H9 (cell line): Measurements from ENCODE around the gene TCOF1. TPM values are rescaled to one million over a fixed set of nuclear protein-coding genes. Genes with fewer than 3 reads are reported as not detected.

Experiments used
- DNase-seq: peaks from one replicate; pipeline ENCODE4 v3.0.0-alpha.2; 2017
- H2AFZ ChIP-seq: one replicate; pipeline ENCODE4 v1.6.1; 2013; ENCODE audit warnings: mild to moderate bottlenecking, low read length, control low read depth, moderate library complexity
- H2AK5ac ChIP-seq: 2 replicates; pipeline ENCODE4 v1.6.1; 2013; ENCODE audit warnings: low read length, control low read depth, mixed read lengths; ENCODE audit not compliant: insufficient read length
- H2BK120ac ChIP-seq: one replicate; pipeline ENCODE4 v1.6.1; 2013; ENCODE audit warnings: low read depth, mild to moderate bottlenecking, low read length, control low read depth, inconsistent platforms; ENCODE audit not compliant: poor library complexity, severe bottlenecking
- H2BK12ac ChIP-seq: 2 replicates; pipeline ENCODE4 v1.6.1; 2013; ENCODE audit warnings: low read length, control low read depth, mixed read lengths, low read depth; ENCODE audit not compliant: insufficient read length
- H2BK15ac ChIP-seq: 2 replicates; pipeline ENCODE4 v1.6.1; 2013; ENCODE audit warnings: low read depth, low read length, control low read depth
- H2BK20ac ChIP-seq: one replicate; pipeline ENCODE4 v1.6.1; 2013; ENCODE audit warnings: low read depth, mild to moderate bottlenecking, low read length, control low read depth, inconsistent platforms; ENCODE audit not compliant: poor library complexity, severe bottlenecking
- H2BK5ac ChIP-seq: 2 replicates; pipeline ENCODE4 v1.6.1; 2013; ENCODE audit warnings: low read length, control low read depth, mixed read lengths; ENCODE audit not compliant: insufficient read length
- H3K14ac ChIP-seq: 2 replicates; pipeline ENCODE4 v1.6.1; 2013; ENCODE audit warnings: low read length, control low read depth; ENCODE audit not compliant: insufficient read depth
- H3K18ac ChIP-seq: 2 replicates; pipeline ENCODE4 v1.6.1; 2013; ENCODE audit warnings: low read depth, mild to moderate bottlenecking, mixed read lengths, low read length, control low read depth; ENCODE audit not compliant: insufficient read length
- H3K23ac ChIP-seq: 2 replicates; pipeline ENCODE4 v1.6.1; 2013; ENCODE audit warnings: low read length, control low read depth, mixed read lengths, low read depth; ENCODE audit not compliant: insufficient read length
- H3K23me2 ChIP-seq: 2 replicates; pipeline ENCODE4 v1.6.1; 2013; ENCODE audit warnings: low read depth, mild to moderate bottlenecking, mixed read lengths, low read length, control low read depth; ENCODE audit not compliant: insufficient read length, poor library complexity, severe bottlenecking
- H3K27ac ChIP-seq: 2 replicates; pipeline ENCODE4 v1.5.1; 2013; ENCODE audit warnings: low read length, control low read depth, mixed read lengths, low read depth; ENCODE audit not compliant: insufficient read length
- H3K27me3 ChIP-seq: 2 replicates; pipeline ENCODE4 v1.6.1; 2013; ENCODE audit warnings: low read length, control low read depth, inconsistent platforms; ENCODE audit not compliant: insufficient read depth
- H3K4ac ChIP-seq: 2 replicates; pipeline ENCODE4 v1.6.1; 2013; ENCODE audit warnings: low read depth, mild to moderate bottlenecking, control low read depth, inconsistent platforms, low read length, moderate library complexity
- H3K4me1 ChIP-seq: 2 replicates; pipeline ENCODE4 v1.6.1; 2013; ENCODE audit warnings: low read length, control low read depth, inconsistent platforms; ENCODE audit not compliant: insufficient read depth
- H3K4me2 ChIP-seq: 2 replicates; pipeline ENCODE4 v1.6.1; 2013; ENCODE audit warnings: low read length, control low read depth, mixed read lengths; ENCODE audit not compliant: insufficient read length, insufficient read depth
- H3K56ac ChIP-seq: 2 replicates; pipeline ENCODE4 v1.6.1; 2013; ENCODE audit warnings: low read depth, mild to moderate bottlenecking, mixed read lengths, low read length, control low read depth; ENCODE audit not compliant: insufficient read length
- H3K79me1 ChIP-seq: 2 replicates; pipeline ENCODE4 v1.6.1; 2013; ENCODE audit warnings: low read depth, mild to moderate bottlenecking, moderate library complexity, low read length, control low read depth, inconsistent platforms; ENCODE audit not compliant: insufficient read depth, poor library complexity, severe bottlenecking
- H3K79me2 ChIP-seq: 2 replicates; pipeline ENCODE4 v1.6.1; 2013; ENCODE audit warnings: low read length, control low read depth, inconsistent platforms; ENCODE audit not compliant: insufficient read depth
- H3K9ac ChIP-seq: 2 replicates; pipeline ENCODE4 v1.6.1; 2013; ENCODE audit warnings: low read length, control low read depth, mixed read lengths; ENCODE audit not compliant: insufficient read length; ENCODE audit errors: extremely low read depth
- H3K9me3 ChIP-seq: one replicate; pipeline ENCODE4 v1.6.1; 2013; ENCODE audit warnings: low read depth, low read length, inconsistent platforms; ENCODE audit not compliant: control insufficient read depth
- H3T11ph ChIP-seq: one replicate; pipeline ENCODE4 v1.6.1; 2013; ENCODE audit warnings: mild to moderate bottlenecking, low read length, control low read depth, inconsistent platforms
- H4K20me1 ChIP-seq: one replicate; pipeline ENCODE4 v1.6.1; 2013; ENCODE audit not compliant: control insufficient read depth, insufficient read length, insufficient read depth
- H4K5ac ChIP-seq: 2 replicates; pipeline ENCODE4 v1.6.1; 2013; ENCODE audit warnings: low read depth, mild to moderate bottlenecking, mixed read lengths, low read length, control low read depth; ENCODE audit not compliant: insufficient read length
- H4K8ac ChIP-seq: replicated peaks from 2 replicates; pipeline ENCODE4 v1.6.1; 2013; ENCODE audit warnings: low read length, control low read depth, mixed read lengths, low read depth; ENCODE audit not compliant: insufficient read length
- H4K91ac ChIP-seq: 2 replicates; pipeline ENCODE4 v1.6.1; 2013; ENCODE audit warnings: low read depth, mild to moderate bottlenecking, moderate library complexity, mixed read lengths, low read length, control low read depth; ENCODE audit not compliant: insufficient read length
- H3K27ac Mint-ChIP-seq, 3 experiments: 2 replicates in 2 of 3; 3 replicates in 1 of 3; pipeline ENCODE4 v1.8.0; 2020 to 2021; ENCODE audit warnings: mixed read lengths in 3 of 3, mild to moderate bottlenecking in 1 of 3, moderate library complexity in 1 of 3
- H3K27me3 Mint-ChIP-seq: 2 replicates; pipeline ENCODE4 v1.8.0; 2021; ENCODE audit warnings: low read depth, mild to moderate bottlenecking, moderate library complexity, mixed read lengths
- H3K36me3 Mint-ChIP-seq, 3 experiments: 2 replicates in 2 of 3; 3 replicates in 1 of 3; pipeline ENCODE4 v1.8.0; 2020 to 2021; ENCODE audit warnings: low read depth in 3 of 3, mixed read lengths in 3 of 3; ENCODE audit not compliant: insufficient read depth in 1 of 3
- H3K4me1 Mint-ChIP-seq, 2 experiments: 2 replicates each; pipeline ENCODE4 v1.8.0; 2020; ENCODE audit warnings: mixed read lengths in 2 of 2
- H3K4me3 Mint-ChIP-seq, 2 experiments: 2 replicates in 1 of 2; 3 replicates in 1 of 2; pipeline ENCODE4 v1.8.0; 2020 to 2021; ENCODE audit warnings: mild to moderate bottlenecking in 2 of 2, mixed read lengths in 2 of 2, moderate library complexity in 1 of 2
- H3K9me3 Mint-ChIP-seq, 2 experiments: 2 replicates in 1 of 2; 3 replicates in 1 of 2; pipeline ENCODE4 v1.8.0; 2020; ENCODE audit warnings: mild to moderate bottlenecking in 2 of 2, mixed read lengths in 2 of 2, moderate library complexity in 1 of 2
- WGBS: extraction: QIAGEN DNeasy Blood & Tissue Kit; methylation state at CpG from one replicate; pipeline ENCODE4 v1.1.7; 2013; ENCODE audit warnings: missing lambda C conversion rate, low lambda C conversion rate, mixed read lengths; ENCODE audit not compliant: insufficient read length; ENCODE audit errors: extremely low coverage; 5-methylcytosine and 5-hydroxymethylcytosine counted together
- total RNA-seq: library from RNA; stranded (reverse); gene quantifications from 2 replicates; pipeline ENCODE4 v1.2.1, GENCODE V29; 2021
- TF ChIP-seq, protein P1 (sequence below): fragments of 200-600 bp; sonication (generic); conservative IDR thresholded peaks from 3 replicates; pipeline ENCODE4 v1.8.0; 2021; ENCODE audit warnings: antibody characterized with exemption, mild to moderate bottlenecking

TCOF1 gene
- total RNA-seq, 1 experiment from 2014 or later = 128 TPM

GRCh38 chr5:150446088-150446487, 88.6 kb downstream of the TCOF1 start:
- Histone ChIP-seq H2BK12ac (no peak overlapping the region), H3K27ac (no peak overlapping the region), H3K4me2 (no peak overlapping the region), H2BK20ac (no peak overlapping the region), H3K27me3 (no peaks in the 10 kb centered on the region), H3T11ph (no peak overlapping the region), H3K79me2 (peaks cover 16% of the 10 kb centered on the region; the same call in 1 of the 2 replicates), H3K23me2 (peaks cover 8% of the 10 kb centered on the region), H2BK15ac (no peak overlapping the region), H3K56ac (no peak overlapping the region), H3K18ac (no peak overlapping the region), H4K91ac (no peak overlapping the region), H4K20me1 (no peaks in the 10 kb centered on the region), H4K5ac (no peak overlapping the region), H3K9ac (no peak overlapping the region), H2BK120ac (no peak overlapping the region), H2BK5ac (no peak overlapping the region), H3K4me1 (no peaks in the 10 kb centered on the region), H3K9me3 (no peaks in the 10 kb centered on the region), H2AK5ac (no peak overlapping the region), H2AFZ (no peak overlapping the region), H3K79me1 (peaks cover 3% of the 10 kb centered on the region), H3K4ac (no peak overlapping the region), H4K8ac (no peak overlapping the region), H3K23ac (no peak overlapping the region), H3K14ac (no peak overlapping the region)
- TF ChIP-seq, protein P1, sequence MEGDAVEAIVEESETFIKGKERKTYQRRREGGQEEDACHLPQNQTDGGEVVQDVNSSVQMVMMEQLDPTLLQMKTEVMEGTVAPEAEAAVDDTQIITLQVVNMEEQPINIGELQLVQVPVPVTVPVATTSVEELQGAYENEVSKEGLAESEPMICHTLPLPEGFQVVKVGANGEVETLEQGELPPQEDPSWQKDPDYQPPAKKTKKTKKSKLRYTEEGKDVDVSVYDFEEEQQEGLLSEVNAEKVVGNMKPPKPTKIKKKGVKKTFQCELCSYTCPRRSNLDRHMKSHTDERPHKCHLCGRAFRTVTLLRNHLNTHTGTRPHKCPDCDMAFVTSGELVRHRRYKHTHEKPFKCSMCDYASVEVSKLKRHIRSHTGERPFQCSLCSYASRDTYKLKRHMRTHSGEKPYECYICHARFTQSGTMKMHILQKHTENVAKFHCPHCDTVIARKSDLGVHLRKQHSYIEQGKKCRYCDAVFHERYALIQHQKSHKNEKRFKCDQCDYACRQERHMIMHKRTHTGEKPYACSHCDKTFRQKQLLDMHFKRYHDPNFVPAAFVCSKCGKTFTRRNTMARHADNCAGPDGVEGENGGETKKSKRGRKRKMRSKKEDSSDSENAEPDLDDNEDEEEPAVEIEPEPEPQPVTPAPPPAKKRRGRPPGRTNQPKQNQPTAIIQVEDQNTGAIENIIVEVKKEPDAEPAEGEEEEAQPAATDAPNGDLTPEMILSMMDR = no peak
- Mint-ChIP-seq H3K9me3 (peaks cover 0 to 3% of the 10 kb centered on the region in 2 experiments; a peak in 4 of 5 replicates), H3K4me3 (peak overlapping the region; percentile 18 to 19; a peak in 3 of 5 replicates), H3K36me3 (peaks cover 63 to 64% (median 64%) of the 10 kb centered on the region in 3 experiments), H3K27ac (peak overlapping the region in 2 of 3 experiments; percentile 81 to 100; a peak in 5 of 7 replicates), H3K4me1 (peaks cover 27 to 47% of the 10 kb centered on the region in 2 experiments), H3K27me3 (no peaks in the 10 kb centered on the region)
- no peak for DNase-seq
- no CpG with 5 or more reads among the region's 2 CpGs for WGBS
